ENCODE results near the gene SQSTM1. TPM values are rescaled to one million over a fixed set of nuclear protein-coding genes. Genes with fewer than 3 reads are reported as not detected.

SQSTM1 gene
- total and polyA plus RNA-seq, 10 donors, result 105 to 328 (median 276) TPM

- peaks cover 46 to 69% (median 64%) of the 10 kb centered on the region in 6 donors for H3K4me1 ChIP-seq
These were observed 1.9 kb upstream of the SQSTM1 start for GRCh38 chr5:179818746-179819295.

GRCh38 chr5:179819296-179820126, 1.2 kb upstream of the SQSTM1 start:
- Histone ChIP-seq H3K27ac (peak overlapping the region; percentile 86 to 100 (median 100)), H3K36me3 (peaks cover 0 to 30% (median 19%) of the 10 kb centered on the region in 6 donors), H3K4me1 (peaks cover 46 to 76% (median 71%) of the 10 kb centered on the region in 6 donors), H3K27me3 (replicated peaks in 1 of 7) (peaks cover 0 to 12% (median 0%) of the 10 kb centered on the region in 7 donors), H3K9me3 (no peaks in the 10 kb centered on the region), H3K4me3 (peak overlapping the region in 7 of 8 donors; percentile 16 to 97 (median 95))
- peak; percentile 93 for DNase-seq
- intact Hi-C loops (cut with DNase I; ENCODE audit: low total_unique reads), result no loop called here
- TF ChIP-seq POLR2A (IDR thresholded peaks at IDR 0.05) (no peak), POLR2AphosphoS5 (IDR thresholded peaks at IDR 0.05) (no peak), CTCF (IDR thresholded peaks at IDR 0.05 in 8 of 11, conservative IDR thresholded peaks at IDR 0.05 in 3 of 11) (no peak)
- 19 to 33% (median 27%) methylated on average over 9 to 26 of the region's 26 CpGs for WGBS, 5 donors

More at GRCh38 chr5:179818746-179819295, 1.9 kb upstream of the SQSTM1 start:
- H3K27me3 ChIP-seq (replicated peaks in 1 of 7), result peaks cover 0 to 12% (median 0%) of the 10 kb centered on the region in 7 donors
- TF ChIP-seq CTCF (IDR thresholded peaks at IDR 0.05 in 8 of 11, conservative IDR thresholded peaks at IDR 0.05 in 3 of 11), result no peak
- peak; percentile 90 to 93 (median 91) for TF ChIP-seq POLR2AphosphoS5 (IDR thresholded peaks at IDR 0.05)
- peak in 1 of 3 donors; percentile 12 for TF ChIP-seq POLR2A (IDR thresholded peaks at IDR 0.05)
- WGBS, 5 donors, result 2 to 6% (median 3%) methylated on average over 27 to 35 of the region's 35 CpGs
- intact Hi-C loops (cut with DNase I; ENCODE audit: low total_unique reads), result no loop called here
- peak overlapping the region; percentile 11 to 97 (median 94) for H3K4me3 ChIP-seq
- DNase-seq, result peak; percentile 98
- H3K27ac ChIP-seq, result peak overlapping the region; percentile 86 to 100 (median 100)
- peaks cover 0 to 30% (median 12%) of the 10 kb centered on the region in 6 donors for H3K36me3 ChIP-seq
- H3K9me3 ChIP-seq, result no peaks in the 10 kb centered on the region

- TF ChIP-seq POLR2AphosphoS5 (IDR thresholded peaks at IDR 0.05) (no peak), CTCF (IDR thresholded peaks at IDR 0.05 in 8 of 11, conservative IDR thresholded peaks at IDR 0.05 in 3 of 11) (no peak), POLR2A (IDR thresholded peaks at IDR 0.05) (no peak)
- H3K4me3 ChIP-seq, result peak overlapping the region; percentile 89 to 97 (median 94)
- H3K27ac ChIP-seq, result peak overlapping the region; percentile 86 to 100 (median 100)
- peaks cover 0 to 33% (median 25%) of the 10 kb centered on the region in 6 donors for H3K36me3 ChIP-seq
- H3K4me1 ChIP-seq, result peaks cover 46 to 82% (median 77%) of the 10 kb centered on the region in 6 donors
- no peak for DNase-seq
- 31 to 61% (median 40%) methylated on average over 6 to 12 of the region's 12 CpGs for WGBS, 5 donors
- no peaks in the 10 kb centered on the region for H3K9me3 ChIP-seq
- peaks cover 0 to 12% (median 0%) of the 10 kb centered on the region in 7 donors for H3K27me3 ChIP-seq (replicated peaks in 1 of 7)
- intact Hi-C loops (cut with DNase I; ENCODE audit: low total_unique reads), result no loop called here
These were observed 600 bp upstream of the SQSTM1 start for GRCh38 chr5:179820127-179820482.

All from spleen (tissue), 11 donors.